HL-60/S4 treated with retinoic acid at 250 ng/mL for 4 days and 3 days (cell line): Measurements from ENCODE around the gene PPP1CB.

Experiments used
- in situ Hi-C: fragments of 300-500 bp; cut with MboI; formaldehyde crosslinking; loops from 2 replicates; pipeline ENCODE4 v1.7.0; 2022; ENCODE audit warnings: low sequenced_read_pairs

Gene PPP1CB

DNA sequence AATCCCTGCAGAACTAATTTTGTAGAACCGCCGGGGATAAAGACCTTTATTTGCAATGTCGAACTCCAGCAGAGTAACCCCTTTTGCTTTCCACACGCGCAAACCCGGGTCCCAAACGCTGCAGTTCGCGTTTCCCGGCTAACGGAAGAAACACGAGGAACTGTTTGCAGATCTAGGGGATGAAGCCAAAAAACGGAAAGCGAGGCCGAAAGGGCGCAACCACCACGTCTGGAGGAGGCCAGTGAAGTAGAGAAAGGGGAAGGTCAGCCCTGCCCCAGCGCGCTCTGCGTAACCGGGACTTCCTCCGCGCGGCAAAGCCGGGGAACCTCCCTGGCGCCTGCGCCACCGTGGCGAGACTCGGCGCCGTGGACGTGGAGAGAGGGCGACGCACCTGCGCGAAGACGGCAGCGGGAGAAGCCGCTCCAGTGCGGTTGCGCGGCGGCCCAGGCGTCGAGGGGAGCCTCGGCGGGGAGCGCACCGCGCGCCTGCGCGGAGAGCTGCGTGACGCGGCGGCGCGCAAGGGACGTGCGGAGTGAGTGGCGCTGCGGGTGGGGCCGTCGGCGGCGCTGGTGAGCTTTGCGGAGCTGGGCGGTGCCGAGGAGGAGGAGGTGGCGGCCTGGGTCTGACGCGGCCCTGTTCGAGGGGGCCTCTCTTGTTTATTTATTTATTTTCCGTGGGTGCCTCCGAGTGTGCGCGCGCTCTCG, at the start of gene PPP1CB:
PPP1CB (plus strand) TSS at position 579 of the 704 bp plus-strand sequence. CDS start 295 bp downstream, outside the sequence.
- in situ Hi-C loops, result no loop called here

DNA sequence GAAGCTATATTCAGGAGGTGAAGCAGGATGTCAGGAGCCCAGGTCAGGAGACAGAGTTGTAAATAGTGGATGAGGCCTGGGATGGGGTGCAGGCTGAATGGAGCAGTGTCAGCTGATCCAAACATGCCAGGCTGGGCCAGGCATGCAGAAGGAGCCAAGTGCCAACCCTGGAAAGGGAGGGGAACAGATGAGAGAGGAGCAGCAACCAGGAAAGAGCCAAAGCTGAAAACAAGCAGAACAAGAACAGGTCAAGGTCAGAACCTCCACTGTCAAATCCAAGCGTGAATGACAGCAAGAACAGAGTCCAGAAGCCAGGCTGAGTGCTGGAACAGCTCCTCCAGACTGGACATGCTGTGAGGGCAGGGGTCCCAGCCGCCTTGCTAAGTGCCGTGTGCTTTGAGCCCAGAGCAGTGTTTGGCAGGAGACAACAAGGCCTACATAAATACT, 49.2 kb upstream of the PPP1CB start:
- in situ Hi-C loops, result no loop called here

DNA sequence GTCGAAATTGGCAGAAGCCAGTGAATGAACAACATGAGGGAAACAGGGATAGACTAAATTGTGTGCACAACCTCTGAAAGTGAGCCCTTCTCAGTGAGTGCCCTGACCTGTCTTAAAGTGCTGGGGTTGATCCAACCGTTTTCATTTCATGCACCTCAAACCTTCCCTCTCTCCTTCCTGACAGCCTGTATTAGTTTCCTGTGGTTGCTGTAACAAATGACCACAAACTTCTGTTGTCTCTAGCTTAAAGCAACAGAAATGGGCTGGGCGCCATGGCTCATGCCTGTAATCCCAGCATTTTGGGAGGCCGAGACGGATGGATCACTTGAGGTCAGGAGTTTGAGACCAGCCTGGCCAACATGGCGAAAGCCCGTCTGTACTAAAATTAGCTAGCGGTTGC, 48.8 kb upstream of the PPP1CB start:
- in situ Hi-C loops, result no loop called here

DNA sequence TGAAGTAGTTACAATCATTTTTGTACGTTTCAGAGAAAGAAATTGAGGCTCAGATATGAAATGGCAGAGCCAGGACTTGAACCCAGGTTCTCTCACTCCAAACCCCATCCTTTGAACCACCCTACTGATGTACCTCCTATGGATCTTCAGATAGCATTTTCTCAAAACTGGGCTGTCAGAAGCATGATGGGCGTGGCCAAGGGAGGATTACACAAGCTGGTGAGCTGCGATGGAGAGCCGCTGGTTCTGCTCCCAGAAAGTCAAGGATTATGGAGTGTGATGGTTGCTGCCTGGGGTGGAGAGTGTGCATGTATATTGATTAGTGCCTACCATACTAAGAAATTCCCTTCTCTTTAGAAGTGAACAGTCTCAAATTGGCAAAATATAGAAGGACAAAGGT, 47.0 kb upstream of the PPP1CB start:
- in situ Hi-C loops, result no loop called here

DNA sequence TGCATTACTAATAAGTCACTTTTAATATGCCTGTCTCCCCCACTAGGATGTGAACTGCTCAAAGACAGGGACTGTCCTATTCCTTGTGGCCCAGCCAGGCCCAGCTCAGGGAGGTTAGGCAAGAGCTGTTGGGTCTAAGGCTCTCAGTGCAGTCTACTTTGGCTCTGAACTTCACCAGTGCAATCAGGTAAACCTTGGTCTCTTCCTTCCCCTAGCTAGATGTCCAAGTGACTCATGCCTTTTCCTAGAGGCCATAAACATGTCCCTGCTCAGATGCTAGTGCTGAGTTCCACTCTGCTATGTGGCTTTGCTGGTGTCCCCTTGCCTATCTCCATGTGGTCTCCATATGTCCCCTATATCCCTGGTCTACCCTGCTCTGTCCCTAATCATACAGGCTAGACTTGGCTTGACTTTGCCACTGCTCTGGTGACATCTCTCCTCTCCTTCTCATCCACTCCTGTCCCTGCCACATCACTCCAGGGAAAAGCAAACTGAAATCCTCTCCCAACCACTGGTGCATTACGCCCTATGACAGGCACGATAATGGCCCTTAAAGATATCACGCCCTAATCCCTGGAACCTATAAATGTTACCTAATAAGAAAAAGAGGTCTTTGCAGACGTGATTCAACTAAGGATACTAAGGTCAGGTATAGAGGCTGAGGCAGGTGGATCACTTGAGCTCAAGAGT, 45.7 kb upstream of the PPP1CB start:
- in situ Hi-C loops, result no loop called here

DNA sequence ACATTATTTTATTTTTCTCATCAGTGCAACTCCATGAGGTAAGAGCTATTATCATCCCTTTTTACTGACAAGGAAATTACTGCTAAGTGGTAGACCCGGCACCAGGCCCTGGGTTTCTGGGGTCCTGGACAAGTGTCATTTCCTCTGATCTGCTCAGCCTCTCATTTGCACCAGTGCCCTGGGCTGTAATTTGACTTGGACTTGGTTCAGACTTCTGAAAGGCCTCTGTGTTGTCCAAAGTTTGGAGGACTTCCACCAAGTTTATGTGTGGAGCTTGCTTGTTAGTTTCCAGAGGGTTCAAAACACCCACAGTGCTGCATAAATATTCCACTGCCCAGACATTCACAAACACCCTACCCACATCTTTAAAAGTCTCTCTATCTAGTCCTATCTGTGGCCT, 44.0 kb upstream of the PPP1CB start:
- in situ Hi-C loops, result no loop called here

DNA sequence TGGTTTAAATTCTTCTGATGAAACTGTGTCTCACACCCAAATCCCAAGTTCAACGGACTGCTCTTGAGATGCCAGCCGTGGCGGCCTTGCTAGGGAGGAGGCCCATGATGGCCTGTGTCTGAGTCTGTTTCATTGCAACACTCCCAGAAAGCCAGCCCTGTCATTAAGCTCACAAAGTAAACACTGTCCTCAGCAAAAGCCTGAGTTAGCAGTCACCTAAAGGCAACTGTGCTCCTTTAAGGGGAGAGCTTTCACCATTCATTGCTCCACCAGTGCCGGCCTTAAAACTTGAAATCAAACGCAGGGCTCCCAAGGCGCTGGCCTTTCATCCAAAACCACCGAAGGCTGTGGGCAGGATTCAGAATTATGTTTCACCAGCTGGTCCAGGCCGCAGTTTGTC, 42.5 kb upstream of the PPP1CB start:
- in situ Hi-C loops, result no loop called here

DNA sequence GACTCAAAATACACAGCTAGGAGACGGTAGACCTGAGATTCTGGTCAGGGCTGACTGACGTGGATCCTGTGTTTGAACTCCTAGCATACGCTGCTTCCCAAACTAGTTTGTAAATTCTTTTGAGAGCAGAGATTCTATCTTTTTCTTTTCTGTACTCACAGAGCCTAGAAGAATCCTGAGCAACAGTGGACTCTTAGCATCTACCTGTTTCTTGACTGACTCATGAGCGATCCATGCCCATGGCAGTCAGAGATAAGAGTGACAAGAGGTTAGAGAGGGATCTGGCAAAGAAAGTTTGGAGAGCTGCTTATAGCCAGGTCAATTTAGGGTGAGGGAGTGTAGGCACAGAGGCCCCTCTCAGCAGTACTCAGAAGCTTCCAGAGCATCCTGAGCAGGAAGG, 41.1 kb upstream of the PPP1CB start:
- in situ Hi-C loops, result no loop called here

DNA sequence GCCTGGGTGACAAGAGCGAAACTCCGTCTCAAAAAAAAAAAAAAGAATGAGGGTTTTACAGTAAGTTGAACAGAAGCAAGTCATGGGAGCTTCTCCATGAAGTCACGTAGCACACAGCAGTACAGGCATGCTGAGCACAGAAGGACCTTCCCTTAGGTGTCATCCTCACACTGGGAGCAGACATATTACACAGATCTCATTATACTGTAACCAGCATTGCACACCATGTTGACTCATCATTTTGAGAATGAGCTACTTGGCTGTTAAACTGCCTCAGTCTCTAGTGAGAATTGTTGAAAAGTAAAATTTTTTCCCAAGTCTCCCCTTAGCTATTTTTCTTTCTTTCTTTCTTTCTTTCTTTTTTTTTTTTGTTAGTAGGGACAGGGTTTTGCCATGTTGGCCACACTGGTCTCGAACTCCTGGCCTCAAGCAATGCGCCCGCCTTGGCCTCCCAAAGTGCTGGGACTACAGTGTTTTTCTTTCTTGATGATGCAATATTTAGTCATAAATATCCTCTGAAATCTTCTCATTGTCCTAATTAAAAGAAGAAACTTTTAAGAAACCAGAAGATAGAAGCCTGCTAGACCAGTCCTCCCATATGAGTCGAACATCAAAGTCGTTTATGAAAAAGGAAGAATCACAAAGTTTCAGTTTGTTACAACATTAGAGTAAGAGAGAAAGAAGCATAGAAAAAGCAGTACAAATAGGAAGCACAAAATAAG, 37.9 kb upstream of the PPP1CB start:
- in situ Hi-C loops, result no loop called here

DNA sequence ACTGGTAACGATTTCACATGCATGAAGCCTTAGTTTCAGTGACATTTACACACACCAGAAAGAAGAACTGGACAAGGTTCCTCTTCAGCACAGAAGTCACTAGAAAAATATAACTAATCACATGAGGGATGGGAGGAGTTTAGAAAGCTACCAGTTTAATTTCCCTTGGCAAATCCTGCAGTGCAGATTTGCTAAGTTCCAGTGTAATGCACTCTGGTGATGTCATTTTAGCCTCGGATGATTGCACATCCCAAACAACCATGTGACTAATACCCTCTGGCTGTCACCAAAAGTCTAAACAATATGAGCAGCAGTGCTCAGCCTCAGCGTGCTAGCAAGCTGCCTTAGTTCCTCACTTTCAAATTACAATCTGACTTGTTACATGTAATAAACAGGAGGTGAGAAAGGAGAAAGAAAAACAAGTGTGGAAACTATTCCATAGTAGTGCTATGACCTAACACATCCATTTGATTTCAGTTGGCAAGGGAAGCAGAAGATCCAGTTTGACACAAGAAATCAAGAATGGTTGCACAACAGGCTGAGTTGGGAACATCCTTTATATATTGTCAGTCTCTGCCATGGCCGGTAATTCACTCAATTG, 35.3 kb upstream of the PPP1CB start:
- in situ Hi-C loops, result no loop called here

DNA sequence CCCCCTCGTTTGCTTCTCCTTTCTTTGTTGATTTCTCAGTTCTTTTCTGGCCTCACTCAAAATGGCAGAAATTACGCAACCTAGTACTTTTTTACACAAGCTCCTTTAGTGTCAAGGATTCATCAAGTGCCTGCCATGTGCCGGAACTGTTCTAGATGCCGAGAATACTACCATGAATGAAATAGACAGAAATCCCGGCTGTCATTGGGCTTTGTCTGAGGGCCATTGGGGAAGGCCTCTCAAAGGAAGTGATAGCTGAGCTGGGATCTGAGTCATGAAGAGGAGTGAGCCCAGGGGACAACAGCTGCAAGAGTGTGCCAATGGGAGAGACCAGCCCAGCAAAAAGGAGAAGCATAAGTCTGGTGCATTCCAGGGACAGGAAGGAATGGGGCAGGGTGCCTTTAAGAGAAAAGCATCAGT, 34.3 kb upstream of the PPP1CB start:
- in situ Hi-C loops, result no loop called here

DNA sequence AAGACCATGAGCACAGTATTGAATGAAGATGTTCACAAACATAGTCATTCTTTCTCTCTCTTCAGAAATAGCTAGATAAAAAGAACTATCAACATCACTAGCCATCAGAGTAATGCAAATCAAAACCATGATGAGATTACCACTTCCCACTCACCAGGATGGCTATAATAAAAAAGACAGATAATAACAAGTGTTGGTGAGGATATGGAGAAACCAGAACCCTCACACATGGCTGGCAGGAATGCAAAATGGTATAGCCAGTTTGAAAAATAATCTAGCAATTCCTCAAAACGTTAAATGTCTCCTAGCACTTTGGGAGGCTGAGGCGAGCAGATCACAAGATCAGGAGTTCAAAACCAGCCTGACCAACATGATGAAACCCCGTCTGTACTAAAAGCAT, 31.3 kb upstream of the PPP1CB start:
- in situ Hi-C loops, result no loop called here

DNA sequence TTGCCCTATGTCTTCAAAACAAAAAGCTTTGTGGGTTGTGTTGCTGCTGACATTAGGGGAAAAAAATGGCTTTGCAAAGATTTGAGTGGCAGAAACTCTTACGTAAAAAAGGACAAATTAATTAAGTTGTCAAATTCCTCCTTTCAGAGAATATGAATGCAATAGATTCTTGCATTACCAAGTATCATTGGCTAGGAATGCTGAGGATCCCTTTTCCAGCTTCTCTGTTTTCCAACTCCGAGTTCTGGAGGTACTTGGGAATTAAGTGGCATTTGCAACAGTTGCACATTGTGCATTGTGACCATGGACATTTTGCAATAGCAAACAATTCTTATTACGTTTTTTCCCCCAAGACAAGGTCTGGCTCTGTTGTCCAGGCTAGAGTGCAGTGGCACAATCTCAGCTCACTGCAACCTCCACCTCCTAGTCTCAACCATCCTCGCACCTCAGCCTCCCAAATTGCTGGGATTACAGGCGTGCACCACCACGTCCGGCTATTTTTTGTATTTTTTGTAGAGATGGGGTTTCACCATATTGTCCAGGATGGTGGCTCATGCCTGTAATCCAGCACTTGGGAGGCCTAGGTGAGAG, 29.9 kb upstream of the PPP1CB start:
- in situ Hi-C loops, result no loop called here

DNA sequence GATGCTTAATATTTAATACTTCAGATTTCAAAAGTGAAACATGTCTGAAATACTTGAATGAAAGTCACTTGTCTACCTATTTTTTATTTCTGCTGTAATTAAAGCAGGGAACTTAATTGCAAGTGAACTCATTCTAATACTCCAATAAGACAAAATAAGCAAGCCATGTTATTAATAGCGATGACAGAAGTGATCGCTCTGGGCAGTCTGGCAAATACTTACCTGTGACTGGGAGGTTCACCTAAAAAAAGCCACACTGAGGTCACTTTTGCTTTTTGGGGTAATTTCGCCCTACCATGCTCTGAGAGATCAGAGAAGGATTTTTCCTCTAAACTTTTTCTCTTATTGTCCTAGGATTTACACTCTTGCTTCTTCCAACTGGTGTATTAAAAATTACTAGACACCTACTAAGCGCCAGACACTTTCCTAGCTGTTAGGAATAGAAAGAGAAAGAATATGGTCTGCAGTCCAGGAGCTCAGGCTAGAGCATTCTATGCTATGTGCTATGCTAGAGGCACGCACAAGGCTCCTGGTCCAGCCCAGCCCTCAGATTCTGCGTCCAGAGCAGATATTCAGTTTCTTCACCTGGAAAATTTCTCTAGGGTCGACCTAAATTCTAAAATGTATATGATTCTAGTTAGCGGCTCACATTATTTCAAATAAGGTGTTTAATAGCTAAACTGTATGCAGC, 26.5 kb upstream of the PPP1CB start:
- in situ Hi-C loops, result no loop called here

DNA sequence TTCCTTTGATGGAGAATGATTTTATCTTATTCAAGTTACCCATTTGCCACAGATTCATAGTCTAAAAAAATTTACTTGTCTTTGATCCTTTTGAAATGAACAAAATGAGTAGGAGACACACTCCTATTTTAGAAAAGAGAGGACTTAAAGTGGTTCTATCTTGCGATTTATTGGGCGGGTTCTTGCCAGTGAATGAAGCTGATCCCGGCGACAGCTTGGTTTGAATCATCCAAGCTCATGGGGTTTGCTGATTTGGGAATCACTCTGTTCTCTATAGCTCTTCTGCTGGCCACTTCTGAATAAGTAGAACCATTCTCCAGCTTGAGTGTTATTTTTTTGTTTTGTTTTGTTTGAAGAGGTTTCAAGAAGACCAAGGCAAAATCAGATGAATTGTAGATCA, 25.5 kb upstream of the PPP1CB start:
- in situ Hi-C loops, result no loop called here

DNA sequence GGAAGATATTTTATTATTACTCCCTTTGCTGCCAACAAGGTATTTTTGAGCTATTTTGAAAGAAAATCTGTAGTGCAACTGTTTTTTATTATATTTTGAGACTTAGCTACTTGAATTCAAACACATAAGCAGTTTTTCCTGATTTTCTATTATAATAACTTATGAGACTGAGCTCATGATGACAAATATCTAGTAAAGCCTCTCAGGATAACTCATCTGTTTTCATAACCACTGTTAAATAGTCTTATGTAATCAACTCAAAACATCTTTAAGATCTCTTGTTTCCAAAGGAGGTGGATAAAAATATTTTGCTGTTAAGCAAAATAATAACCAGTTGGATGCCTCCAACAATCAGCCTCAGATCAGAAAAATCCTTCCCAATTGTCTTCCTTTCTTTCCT, 21.9 kb upstream of the PPP1CB start:
- in situ Hi-C loops, result no loop called here

DNA sequence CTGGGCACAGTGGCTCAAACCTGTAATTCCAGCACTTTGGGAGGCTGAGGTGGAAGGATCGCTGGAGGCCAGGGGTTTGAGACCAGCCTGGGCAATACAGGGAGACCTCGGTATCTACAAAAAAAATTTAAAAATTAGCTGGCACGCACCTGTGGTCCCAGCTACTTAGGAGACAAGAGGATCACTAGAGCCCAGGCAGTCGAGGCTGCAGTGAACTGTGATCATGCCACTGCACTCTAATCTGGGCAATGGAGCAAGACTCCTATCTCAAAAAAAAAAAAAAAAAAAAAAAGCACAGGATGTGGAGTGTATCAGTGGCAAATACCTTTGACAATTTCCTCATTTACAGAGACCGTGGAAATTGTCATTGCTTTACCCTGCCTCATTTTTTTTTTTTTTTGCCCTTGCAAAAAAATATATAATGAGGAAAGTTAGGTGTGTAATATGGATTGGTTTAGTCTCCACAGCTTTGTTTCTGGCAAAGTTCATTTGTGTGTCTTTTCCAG, 20.9 kb upstream of the PPP1CB start:
- in situ Hi-C loops, result no loop called here

DNA sequence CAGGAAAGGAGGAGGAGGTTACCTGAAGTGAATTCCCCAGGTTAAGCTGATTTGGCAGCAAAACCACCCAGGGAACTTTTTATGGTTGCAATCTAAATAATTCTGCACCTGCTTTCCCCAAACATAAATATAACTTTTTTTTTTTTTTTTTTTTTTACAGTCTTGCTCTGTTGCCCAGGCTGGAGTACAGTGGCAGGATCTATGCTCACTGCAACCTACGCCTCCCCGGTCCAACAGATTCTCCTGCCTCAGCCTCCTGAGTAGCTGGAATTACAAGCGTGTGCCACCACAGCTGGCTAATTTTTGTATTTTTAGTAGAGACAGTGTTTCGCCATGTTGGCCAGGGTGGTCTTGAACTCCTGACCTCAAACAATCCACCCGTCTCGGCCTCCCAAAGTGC, 16.1 kb upstream of the PPP1CB start:
- in situ Hi-C loops, result no loop called here

DNA sequence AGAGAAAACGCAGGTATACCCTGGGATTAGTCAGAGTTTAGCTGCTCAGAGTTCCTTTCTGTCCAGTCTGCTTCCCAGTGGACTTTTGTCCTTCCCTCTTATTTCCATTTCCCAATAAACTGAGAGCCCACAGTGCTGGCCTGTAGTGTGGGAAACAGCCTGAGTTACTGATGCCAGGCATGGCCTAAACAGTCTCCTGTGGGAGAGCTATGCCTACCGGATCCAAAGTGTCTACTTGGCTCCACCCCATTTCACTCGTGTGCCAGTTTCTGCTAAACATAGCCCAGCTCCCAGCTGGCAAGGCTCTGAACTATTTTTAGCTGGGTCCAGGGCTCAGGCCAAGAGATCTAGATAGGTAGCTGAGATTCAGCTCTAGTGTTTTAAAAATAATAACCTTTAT, 15.6 kb upstream of the PPP1CB start:
- in situ Hi-C loops, result no loop called here

DNA sequence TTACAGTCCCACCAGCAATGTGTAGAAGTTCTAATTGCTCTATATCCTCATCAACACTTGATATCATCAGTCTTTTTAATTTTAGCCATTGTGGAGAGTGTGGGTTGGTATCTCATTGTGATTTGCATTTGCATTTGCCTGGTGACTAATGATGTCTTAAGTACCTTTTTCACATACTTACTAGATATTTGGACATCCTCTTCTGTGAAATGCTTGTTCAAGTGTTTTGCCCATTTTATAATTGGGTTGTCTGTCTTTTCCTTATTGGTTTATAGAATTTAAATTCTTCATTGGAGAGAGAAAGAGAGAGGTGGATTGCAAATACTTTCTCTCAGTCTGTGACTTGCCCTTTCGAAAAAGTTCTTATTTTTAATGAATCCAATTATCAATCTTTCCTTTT, 14.0 kb upstream of the PPP1CB start:
- in situ Hi-C loops, result no loop called here
